ENCODE results near the gene ZNF579. TPM values are rescaled to one million over a fixed set of nuclear protein-coding genes. Genes with fewer than 3 reads are reported as not detected.
A peak's percentile ranks its signal among the peaks of the same experiment; 100 is the strongest.

Gene ZNF579
- total and polyA plus RNA-seq, 2 of the 13 experiments (the other 11 are each of a cell fraction or from before 2014, with no cell fraction given) = 2.1 to 2.9 TPM

GRCh38 chr19:55544776-55545439, 35.7 kb downstream of the ZNF579 start (continued):
- TF ChIP-seq TFDP1 (CRISPR knock-in tag; IDR thresholded peaks at IDR 0.05; ENCODE audit: borderline replicate concordance) (no peak), NFE2L1 (CRISPR knock-in tag; IDR thresholded peaks at IDR 0.05; ENCODE audit: borderline replicate concordance) (no peak), CAMTA2 (CRISPR knock-in tag; IDR thresholded peaks at IDR 0.05; ENCODE audit: borderline replicate concordance) (no peak), CEBPG (CRISPR knock-in tag; IDR thresholded peaks at IDR 0.05) (no peak), MYC (CRISPR knock-in tag; IDR thresholded peaks at IDR 0.05; ENCODE audit: borderline replicate concordance) (peak; percentile 20; the same call in 1 of the 2 replicates), SP5 (CRISPR knock-in tag; IDR thresholded peaks at IDR 0.05; ENCODE audit: borderline replicate concordance, low read depth) (peak; percentile 69), CBFB (CRISPR knock-in tag; IDR thresholded peaks at IDR 0.05) (no peak), SIN3A (IDR thresholded peaks at IDR 0.05; ENCODE audit: borderline replicate concordance, low read depth, low read length) (no peak), NFRKB (IDR thresholded peaks at IDR 0.05) (no peak), ZNF703 (CRISPR knock-in tag; IDR thresholded peaks at IDR 0.05; ENCODE audit: borderline replicate concordance) (no peak), U2AF2 (IDR thresholded peaks at IDR 0.05; ENCODE audit: low read depth, low read length) (no peak), SMARCE1 (IDR thresholded peaks at IDR 0.05; ENCODE audit: borderline replicate concordance) (no peak), CERS6 (CRISPR knock-in tag; IDR thresholded peaks at IDR 0.05) (no peak), HNF4A (CRISPR knock-in tag; IDR thresholded peaks at IDR 0.05) (0 out of 2 replicates have a peak, but pooled peaks have one; percentile 8), ZNF331 (CRISPR knock-in tag; IDR thresholded peaks at IDR 0.05) (no peak), GMEB1 (CRISPR knock-in tag; IDR thresholded peaks at IDR 0.05; ENCODE audit: borderline replicate concordance) (no peak), ZNF362 (CRISPR knock-in tag; IDR thresholded peaks at IDR 0.05; ENCODE audit: borderline replicate concordance) (no peak), NBN (conservative IDR thresholded peaks at IDR 0.05) (no peak), CHCHD3 (CRISPR knock-in tag; IDR thresholded peaks at IDR 0.05) (no peak; the same call in 1 of the 2 replicates), IRF1 (CRISPR knock-in tag; IDR thresholded peaks at IDR 0.05; ENCODE audit: low read depth) (no peak), HOMEZ (CRISPR knock-in tag; IDR thresholded peaks at IDR 0.05; ENCODE audit: low read depth) (no peak), ATRX (CRISPR knock-in tag; IDR thresholded peaks at IDR 0.05; ENCODE audit: borderline replicate concordance) (no peak), ZNF510 (CRISPR knock-in tag; IDR thresholded peaks at IDR 0.05; ENCODE audit: low read depth) (no peak), PAF1 (CRISPR knock-in tag; IDR thresholded peaks at IDR 0.05) (no peak), TOE1 (CRISPR knock-in tag; IDR thresholded peaks at IDR 0.05) (no peak)
